Astrocyte of the spinal cord (primary cell): ENCODE data around the gene ZIC4.

ENCODE experiments used
- DNase-seq: peaks from one replicate; pipeline ENCODE4 v3.0.0; 2011; ENCODE audit warnings: low read depth, low spot score
- H3K4me3 ChIP-seq: 2 replicates; pipeline ENCODE4 v1.5.1; 2011; ENCODE audit warnings: low read depth, mild to moderate bottlenecking, low read length, moderate library complexity
- CTCF ChIP-seq: IDR thresholded peaks from 2 replicates; pipeline ENCODE4 v1.5.1; 2012; ENCODE audit warnings: low read depth, mild to moderate bottlenecking, low read length, inconsistent platforms
- in situ Hi-C: cut with HindIII; loops from 2 replicates; pipeline ENCODE4 v1.10.0; 2017; ENCODE audit warnings: low sequenced_read_pairs

Gene ZIC4

GRCh38 chr3:147391781-147392624, 14.3 kb downstream of the ZIC4 start:
- H3K4me3 ChIP-seq = peak overlapping the region; percentile 66
- peak; percentile 95 for DNase-seq
- peak; percentile 50 for TF ChIP-seq CTCF
- in situ Hi-C loops = loop anchor here (25.0 kb wide), 2 partner anchors 580 to 695 kb away; no protein-coding TSS in a partner anchor

- no peak for DNase-seq
- in situ Hi-C loops = loop anchor here (25.0 kb wide), 2 partner anchors 579 to 696 kb away; no protein-coding TSS in a partner anchor
Observed at GRCh38 chr3:147390589-147391569, 15.5 kb downstream of the ZIC4 start.

GRCh38 chr3:147389717-147390116, 16.6 kb downstream of the ZIC4 start:
- no peak overlapping the region for H3K4me3 ChIP-seq
- in situ Hi-C loops = loop anchor here (25.0 kb wide), 2 partner anchors 577 to 698 kb away; no protein-coding TSS in a partner anchor
- peak; percentile 84 for DNase-seq
- TF ChIP-seq CTCF = no peak

More at GRCh38 chr3:147390589-147391569, 15.5 kb downstream of the ZIC4 start:
- peak overlapping the region; percentile 10 for H3K4me3 ChIP-seq
- no peak for TF ChIP-seq CTCF

- TF ChIP-seq CTCF = no peak
- DNase-seq = peak; percentile 57
- in situ Hi-C loops = loop anchor here (25.0 kb wide), 2 partner anchors 577 to 698 kb away; no protein-coding TSS in a partner anchor
- H3K4me3 ChIP-seq = peak overlapping the region; percentile 28
Observed at GRCh38 chr3:147388700-147389580, 17.4 kb downstream of the ZIC4 start.

- TF ChIP-seq CTCF = no peak
- in situ Hi-C loops = loop anchor here (25.0 kb wide), 2 partner anchors 576 to 699 kb away; no protein-coding TSS in a partner anchor
- peak; percentile 38 for DNase-seq
- H3K4me3 ChIP-seq = peak overlapping the region; percentile 28
Observed at GRCh38 chr3:147387885-147388699, 18.3 kb downstream of the ZIC4 start.
